ENCODE results near the gene SHLD2. TPM values are rescaled to one million over a fixed set of nuclear protein-coding genes. Genes with fewer than 3 reads are reported as not detected.

SHLD2 gene
- total and polyA plus RNA-seq, 10 of the 15 experiments (the other 5 are each of a cell fraction or from before 2014, with no cell fraction given), result 24.5 to 45.3 (median 30.1) TPM

GRCh38 chr10:87094373-87095235 lies at the start of gene SHLD2, which contains the start of gene GLUD1 (continued):
- TF ChIP-seq BHLHE40 (IDR thresholded peaks at IDR 0.05; ENCODE audit: borderline replicate concordance in 1 of 2, low read depth in 2 of 2, low read length in 1 of 2), result peak in 1 of 2 experiments; percentile 11; a peak in 1 of 4 replicates
- TF ChIP-seq, protein P1, sequence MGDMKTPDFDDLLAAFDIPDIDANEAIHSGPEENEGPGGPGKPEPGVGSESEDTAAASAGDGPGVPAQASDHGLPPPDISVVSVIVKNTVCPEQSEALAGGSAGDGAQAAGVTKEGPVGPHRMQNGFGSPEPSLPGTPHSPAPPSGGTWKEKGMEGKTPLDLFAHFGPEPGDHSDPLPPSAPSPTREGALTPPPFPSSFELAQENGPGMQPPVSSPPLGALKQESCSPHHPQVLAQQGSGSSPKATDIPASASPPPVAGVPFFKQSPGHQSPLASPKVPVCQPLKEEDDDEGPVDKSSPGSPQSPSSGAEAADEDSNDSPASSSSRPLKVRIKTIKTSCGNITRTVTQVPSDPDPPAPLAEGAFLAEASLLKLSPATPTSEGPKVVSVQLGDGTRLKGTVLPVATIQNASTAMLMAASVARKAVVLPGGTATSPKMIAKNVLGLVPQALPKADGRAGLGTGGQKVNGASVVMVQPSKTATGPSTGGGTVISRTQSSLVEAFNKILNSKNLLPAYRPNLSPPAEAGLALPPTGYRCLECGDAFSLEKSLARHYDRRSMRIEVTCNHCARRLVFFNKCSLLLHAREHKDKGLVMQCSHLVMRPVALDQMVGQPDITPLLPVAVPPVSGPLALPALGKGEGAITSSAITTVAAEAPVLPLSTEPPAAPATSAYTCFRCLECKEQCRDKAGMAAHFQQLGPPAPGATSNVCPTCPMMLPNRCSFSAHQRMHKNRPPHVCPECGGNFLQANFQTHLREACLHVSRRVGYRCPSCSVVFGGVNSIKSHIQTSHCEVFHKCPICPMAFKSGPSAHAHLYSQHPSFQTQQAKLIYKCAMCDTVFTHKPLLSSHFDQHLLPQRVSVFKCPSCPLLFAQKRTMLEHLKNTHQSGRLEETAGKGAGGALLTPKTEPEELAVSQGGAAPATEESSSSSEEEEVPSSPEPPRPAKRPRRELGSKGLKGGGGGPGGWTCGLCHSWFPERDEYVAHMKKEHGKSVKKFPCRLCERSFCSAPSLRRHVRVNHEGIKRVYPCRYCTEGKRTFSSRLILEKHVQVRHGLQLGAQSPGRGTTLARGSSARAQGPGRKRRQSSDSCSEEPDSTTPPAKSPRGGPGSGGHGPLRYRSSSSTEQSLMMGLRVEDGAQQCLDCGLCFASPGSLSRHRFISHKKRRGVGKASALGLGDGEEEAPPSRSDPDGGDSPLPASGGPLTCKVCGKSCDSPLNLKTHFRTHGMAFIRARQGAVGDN (IDR thresholded peaks at IDR 0.05), result peak; percentile 50; the same call in 1 of the 2 replicates
- TF ChIP-seq SMAD1 (IDR thresholded peaks at IDR 0.05; ENCODE audit: low read depth, partially characterized antibody), result no peak
- TF ChIP-seq ATF7 (IDR thresholded peaks at IDR 0.05; ENCODE audit: low read depth), result no peak
- TF ChIP-seq PML (IDR thresholded peaks at IDR 0.05; ENCODE audit: low read length), result no peak
- TF ChIP-seq HSF1 (IDR thresholded peaks at IDR 0.05; ENCODE audit: low read depth, low read length), result no peak
- TF ChIP-seq, protein P2, sequence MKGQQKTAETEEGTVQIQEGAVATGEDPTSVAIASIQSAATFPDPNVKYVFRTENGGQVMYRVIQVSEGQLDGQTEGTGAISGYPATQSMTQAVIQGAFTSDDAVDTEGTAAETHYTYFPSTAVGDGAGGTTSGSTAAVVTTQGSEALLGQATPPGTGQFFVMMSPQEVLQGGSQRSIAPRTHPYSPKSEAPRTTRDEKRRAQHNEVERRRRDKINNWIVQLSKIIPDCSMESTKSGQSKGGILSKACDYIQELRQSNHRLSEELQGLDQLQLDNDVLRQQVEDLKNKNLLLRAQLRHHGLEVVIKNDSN (IDR thresholded peaks at IDR 0.05; ENCODE audit: borderline replicate concordance, extremely low read length, insufficient read depth, low read depth, low read length), result no peak
- TF ChIP-seq ASH2L (IDR thresholded peaks at IDR 0.05; ENCODE audit: borderline replicate concordance, low read depth), result peak; percentile 57; the same call in 1 of the 2 replicates
- TF ChIP-seq KLF5 (IDR thresholded peaks at IDR 0.05; ENCODE audit: partially characterized antibody), result no peak
- peak; percentile 40 for TF ChIP-seq E4F1 (IDR thresholded peaks at IDR 0.05; ENCODE audit: borderline replicate concordance, partially characterized antibody)
- no peak; the same call in 1 of the 2 replicates for TF ChIP-seq SMARCA5 (IDR thresholded peaks at IDR 0.05)
- TF ChIP-seq SMC3 (IDR thresholded peaks at IDR 0.05; ENCODE audit: borderline replicate concordance, low read length), result no peak
- TF ChIP-seq POLR2AphosphoS5 (IDR thresholded peaks at IDR 0.05; ENCODE audit: low read length), result peak; percentile 73
- TF ChIP-seq NKRF (conservative IDR thresholded peaks at IDR 0.05), result peak; percentile 95
- 0 out of 2 replicates have a peak, but pooled peaks have one; percentile 15 for TF ChIP-seq NRF1 (conservative IDR thresholded peaks at IDR 0.05; ENCODE audit: low read depth, low read length)

Data from GM12878 (cell line).